ENCODE results near the gene EIF2S3. TPM values are rescaled to one million over a fixed set of nuclear protein-coding genes. Genes with fewer than 3 reads are reported as not detected.

EIF2S3 gene
- total RNA-seq, result 217 and 261 TPM in 2 replicates

GRCh38 chrX:24054182-24055042 is at the start of gene EIF2S3:
Gene EIF2S3 (plus strand): TSS chrX:24054956. CDS start chrX:24054969, 13 bp downstream.

GRCh38 chrX:24027086-24027485 is 27.7 kb upstream of the EIF2S3 start, which contains the start of gene KLHL15:
Gene KLHL15 (minus strand): TSS chrX:24027186. CDS start chrX:24006693, 20,493 bp downstream.

Other genes with a start within 250 kb of the EIF2S3 start
- 6.7 and 11.9 TPM in 2 replicates for gene APOO, start 147.0 kb upstream of the EIF2S3 start, total RNA-seq
- 0.11 and 0.39 TPM in 2 replicates for gene CXorf58, start 146.9 kb upstream of the EIF2S3 start, total RNA-seq
- 9.1 and 12.2 TPM in 2 replicates for gene KLHL15, start 27.8 kb upstream of the EIF2S3 start, total RNA-seq
- 71.1 and 71.6 TPM in 2 replicates for gene ZFX, start 94.8 kb downstream of the EIF2S3 start, total RNA-seq

Data from placental epithelial cell (primary cell).